ENCODE results near the gene ATOH8.

ATOH8 gene

DNA sequence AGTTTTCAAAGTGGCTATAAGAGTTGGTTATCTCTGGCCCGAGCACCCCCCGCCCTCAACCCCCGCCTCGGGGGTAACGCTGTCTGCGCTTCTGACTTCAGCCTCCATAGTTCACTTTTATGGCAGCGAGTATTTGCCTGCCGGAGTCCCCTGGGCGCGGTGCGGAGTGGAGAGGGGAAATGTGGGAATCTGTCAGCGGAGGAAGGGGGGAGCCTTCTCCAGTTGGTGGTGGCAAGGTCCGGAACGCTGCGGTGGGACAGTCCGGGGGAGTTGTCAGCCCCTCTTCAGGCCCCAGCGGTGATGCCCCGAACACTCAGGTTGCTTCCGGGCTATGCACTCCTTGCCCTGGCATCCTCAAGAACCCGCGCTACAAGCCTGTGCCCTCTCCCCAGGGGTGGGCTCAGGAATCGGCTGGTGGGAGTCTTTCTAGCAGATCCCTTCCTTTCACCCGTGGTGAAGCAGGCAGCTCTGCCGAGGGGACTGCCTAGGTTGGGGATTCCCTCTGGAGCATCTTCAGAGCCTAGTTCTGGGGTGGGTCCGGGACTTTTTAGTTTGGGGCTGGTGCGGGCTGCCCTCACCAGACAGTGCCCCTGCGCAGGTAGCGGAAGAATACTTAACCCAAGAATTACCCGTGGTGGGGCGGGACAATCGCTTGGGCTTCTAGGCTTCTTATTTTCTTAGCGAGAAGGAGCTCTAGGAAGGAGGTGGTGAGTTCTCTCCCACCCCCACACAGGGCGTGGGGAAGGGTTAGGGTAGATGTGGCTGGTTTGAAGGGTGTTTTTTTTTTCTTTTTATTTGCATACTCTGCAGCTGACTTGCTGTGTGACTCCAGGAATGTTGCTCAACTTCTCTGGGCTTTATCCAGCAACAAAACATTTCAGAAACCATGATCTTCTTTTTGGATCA, 1.6 kb downstream of the ATOH8 start:
- no peak for DNase-seq

DNA sequence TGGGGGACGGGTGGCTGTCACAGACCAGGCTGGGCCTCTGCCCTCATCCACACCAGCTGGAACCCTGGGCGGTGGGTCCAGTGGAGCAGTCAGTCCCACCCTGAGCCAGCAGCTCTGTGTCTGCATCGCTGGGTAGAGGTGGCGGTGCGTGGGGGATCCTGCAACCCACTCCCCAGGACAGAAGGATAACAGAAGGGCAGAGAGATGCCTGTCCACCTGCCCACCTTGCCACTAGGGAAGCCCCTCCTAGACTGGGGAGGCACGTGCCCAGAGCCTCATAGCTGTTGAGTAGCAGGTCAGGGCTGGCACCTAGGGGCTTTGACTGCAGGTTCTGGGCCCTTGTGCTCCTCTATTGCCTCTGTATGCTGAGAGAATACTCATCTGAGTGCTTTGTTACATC, 2.4 kb downstream of the ATOH8 start:
- no peak for DNase-seq

DNA sequence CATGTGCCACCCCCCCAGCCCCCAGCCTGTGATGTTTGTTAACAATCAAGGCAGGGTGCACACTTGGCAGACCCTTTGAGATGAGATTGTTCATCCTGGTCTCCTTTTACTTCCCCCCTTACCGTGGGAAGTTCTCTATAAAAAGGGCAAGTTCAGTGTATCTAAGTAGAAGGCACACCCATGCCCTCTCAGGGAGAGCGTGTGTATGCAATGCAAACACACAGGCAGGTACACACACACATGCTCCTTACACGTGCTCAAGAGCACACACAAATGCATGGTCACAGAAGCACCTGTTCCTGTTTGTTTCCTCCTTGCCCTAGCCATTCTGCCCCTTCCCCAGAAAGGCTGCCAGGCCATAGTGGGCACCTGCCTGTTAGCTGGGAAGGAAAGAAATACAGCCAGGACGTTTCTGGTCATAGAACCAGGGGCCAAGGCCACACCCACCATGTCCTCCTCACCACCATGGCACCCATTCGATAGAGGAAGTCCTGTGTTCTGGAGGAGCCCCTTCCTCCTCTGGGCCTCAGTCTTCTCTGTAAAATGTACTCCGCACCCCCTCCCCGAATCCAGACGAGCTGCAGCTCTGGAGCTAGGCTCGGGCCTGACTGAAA, 3.1 kb downstream of the ATOH8 start:
- no peak for DNase-seq

DNA sequence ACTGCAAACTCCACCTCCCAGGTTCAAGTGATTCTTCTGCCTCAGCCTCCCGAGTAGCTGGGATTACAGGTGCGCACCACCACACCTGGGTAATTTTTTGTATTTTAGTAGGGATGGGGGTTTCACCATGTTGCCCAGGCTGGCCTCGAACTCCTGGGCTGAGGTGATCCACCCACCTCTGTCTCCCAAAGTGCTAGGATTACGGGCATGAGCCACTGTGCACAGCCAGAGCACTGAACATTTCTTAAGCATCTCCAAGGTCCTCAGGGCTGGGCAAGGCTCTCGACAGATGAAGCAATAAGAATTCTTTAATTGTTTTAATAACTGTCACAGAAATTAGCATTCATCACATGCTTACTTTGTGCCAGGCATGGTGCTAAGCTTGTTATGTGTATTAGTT, 4.1 kb downstream of the ATOH8 start:
- DNase-seq: no peak

DNA sequence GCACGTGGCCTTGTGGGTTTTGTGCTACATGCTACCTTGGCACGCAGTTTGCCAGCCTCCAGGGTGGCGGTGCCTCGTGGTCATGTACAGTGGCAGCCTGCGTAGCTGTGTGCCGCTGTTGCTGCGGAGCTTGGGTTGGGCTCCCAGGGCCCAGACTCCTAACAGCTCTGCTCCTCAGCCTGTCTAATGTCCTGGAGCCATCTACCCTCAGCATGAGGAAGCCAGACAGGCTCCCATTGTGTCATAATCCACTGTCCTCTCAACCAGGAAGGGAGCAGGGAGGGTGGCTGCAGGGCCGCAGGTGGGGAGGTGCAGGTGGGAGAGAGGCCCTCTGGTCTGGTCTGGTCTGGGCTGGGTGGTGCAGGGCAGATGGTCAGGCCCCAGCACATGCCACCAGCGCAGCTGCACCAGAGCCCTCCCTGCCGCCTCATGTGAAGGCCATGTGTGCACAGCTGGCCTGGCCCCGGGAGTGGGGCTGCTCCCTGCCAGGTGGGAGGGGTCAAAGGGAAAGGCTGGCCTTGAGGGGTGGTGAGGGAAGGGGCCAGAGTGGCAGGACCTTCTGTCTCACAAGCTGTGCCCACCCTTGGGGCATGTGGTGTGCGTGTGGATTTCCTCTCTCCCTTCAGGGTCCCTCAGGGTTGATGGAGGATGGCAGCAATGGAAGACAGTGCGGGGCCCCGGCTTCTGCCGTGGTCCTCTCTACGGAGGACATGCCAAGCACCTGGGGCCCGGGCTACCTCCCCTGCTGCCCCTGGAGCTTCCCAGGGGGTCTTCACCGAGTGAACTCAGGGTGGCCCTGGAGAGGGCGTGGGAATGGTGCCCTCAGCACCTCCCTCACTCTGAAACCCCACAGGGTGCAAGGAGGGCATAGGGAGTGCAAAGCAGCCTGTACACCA, 4.8 kb downstream of the ATOH8 start:
- no peak for DNase-seq

DNA sequence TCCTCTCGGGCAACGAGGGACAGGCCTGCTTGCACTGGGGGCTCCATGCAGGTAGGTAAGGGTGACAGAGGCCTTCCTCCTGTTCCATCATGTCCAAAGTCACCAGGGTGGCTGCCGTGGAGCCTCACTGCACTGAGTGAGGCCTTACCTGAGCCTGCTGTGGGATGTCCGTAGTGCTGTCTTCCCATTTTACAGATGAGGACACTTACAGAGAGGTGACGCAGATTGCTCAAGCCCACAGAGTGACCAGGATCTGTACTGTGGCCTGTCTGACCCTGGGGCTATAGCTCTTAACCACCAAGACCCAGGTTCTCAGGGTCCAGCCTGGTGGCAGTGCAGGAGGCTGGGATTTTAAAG, 5.4 kb downstream of the ATOH8 start:
- DNase-seq: no peak

DNA sequence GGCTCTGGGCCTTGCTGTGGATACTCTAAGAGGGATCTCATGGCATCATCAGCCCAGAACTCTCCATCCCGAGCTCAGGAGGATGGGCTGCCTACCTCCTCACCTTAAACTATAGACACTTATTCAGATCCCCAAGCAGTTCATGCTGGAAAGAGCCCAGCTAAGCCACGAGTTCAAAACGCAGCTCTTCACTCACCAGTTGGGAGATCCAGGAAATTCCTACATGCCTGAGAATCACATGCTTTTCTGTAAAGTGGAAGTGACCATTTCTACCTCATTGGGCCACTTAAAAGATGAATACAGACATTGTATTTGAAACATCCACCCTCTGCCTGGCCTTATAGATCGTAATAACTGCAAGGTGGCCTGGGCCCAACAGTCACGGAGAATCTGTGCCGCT, 6.6 kb downstream of the ATOH8 start:
- no peak for DNase-seq

DNA sequence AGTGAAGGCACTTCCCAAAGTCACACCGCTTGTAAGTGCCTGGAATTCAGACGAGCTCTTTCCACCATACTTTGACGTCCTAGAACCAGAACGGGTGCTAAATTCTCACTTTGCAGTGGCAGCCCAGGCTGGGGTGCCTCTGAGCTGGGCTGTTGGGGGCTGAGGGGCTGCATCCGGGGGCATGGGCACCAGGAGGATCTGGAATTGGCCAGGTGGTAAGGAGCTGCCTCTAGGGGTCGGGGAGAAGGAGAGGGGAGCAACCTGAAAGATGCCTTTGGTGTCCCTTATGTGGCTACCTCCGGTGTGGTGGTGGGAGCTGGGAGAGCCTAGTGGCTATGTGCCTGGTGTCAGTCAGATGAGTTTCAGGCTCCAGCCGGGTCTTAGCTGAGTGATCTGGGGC, 7.1 kb downstream of the ATOH8 start:
- no peak for DNase-seq

DNA sequence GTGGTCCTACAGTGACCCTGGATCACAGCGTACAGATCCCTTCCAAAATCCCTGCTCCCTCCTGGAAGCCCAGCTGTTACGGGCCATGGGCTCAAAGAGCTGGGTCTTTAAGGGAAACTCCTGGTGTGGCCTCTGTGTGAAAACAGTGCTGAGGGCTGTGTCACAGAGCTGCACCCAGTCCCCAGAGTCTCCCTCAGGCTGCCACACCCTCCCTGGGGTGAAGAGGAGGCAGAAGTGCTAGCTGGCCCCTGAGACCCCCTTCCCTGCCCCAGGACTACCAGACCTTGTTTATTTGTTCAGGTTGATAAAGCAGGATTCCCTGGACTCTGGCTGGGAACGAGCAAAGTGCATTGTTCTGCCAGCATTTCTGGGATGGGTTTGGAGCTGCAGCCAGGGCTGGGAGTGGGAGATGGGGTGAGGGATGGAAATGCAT, 7.7 kb downstream of the ATOH8 start:
- DNase-seq: no peak

DNA sequence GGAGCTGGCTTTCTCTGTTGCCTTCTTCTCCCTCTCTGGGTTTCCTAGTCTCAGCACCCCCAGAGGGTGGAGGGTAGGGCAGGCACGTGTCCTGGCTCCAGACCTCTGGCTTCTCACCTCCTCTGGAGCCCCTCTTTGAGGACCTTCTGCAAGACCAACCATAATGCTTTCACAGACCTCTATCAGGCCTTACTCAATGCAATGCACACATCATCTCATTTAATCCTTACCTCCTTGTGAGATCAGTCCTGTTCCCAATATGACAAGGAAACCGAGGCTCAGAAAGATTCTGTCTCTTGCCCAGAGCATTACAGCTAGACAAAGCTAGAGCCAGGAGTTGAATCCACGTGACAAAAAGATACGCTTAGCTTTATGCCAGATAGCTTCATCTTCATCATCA, 8.2 kb downstream of the ATOH8 start:
- no peak for DNase-seq

DNA sequence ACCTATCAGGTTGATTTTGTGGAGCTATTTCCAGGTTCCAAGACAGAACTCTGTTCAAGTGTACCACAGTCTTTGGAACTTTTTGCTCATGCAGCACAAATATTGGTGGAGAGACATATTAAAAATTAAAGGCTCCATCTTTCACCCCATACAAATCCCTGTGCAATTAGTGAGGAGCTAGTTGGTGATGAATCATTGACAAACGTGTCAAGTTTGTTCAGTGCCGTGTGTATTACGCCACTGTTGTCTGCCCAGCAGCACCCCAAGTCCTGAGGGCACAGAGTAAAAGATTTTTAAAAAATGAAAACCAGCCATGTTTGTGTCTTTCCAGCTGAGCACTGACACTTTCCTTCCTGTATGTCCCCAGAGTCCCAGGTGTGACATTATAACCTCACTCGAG, 9.3 kb downstream of the ATOH8 start:
- no peak for DNase-seq

DNA sequence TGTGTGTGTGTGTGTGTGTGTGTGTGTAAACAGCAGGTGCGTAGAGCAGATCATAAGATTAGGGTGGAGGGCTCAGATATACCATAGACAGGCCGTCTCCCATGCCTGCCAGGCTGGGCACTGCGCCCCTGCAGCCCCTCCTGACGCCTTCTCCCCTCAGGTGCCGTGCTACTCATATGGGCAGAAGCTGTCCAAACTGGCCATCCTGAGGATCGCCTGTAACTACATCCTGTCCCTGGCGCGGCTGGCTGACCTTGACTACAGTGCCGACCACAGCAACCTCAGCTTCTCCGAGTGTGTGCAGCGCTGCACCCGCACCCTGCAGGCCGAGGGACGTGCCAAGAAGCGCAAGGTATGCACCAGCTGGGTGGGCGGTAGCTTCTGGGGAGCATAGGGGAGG, 10.0 kb downstream of the ATOH8 start:
- no peak for DNase-seq

DNA sequence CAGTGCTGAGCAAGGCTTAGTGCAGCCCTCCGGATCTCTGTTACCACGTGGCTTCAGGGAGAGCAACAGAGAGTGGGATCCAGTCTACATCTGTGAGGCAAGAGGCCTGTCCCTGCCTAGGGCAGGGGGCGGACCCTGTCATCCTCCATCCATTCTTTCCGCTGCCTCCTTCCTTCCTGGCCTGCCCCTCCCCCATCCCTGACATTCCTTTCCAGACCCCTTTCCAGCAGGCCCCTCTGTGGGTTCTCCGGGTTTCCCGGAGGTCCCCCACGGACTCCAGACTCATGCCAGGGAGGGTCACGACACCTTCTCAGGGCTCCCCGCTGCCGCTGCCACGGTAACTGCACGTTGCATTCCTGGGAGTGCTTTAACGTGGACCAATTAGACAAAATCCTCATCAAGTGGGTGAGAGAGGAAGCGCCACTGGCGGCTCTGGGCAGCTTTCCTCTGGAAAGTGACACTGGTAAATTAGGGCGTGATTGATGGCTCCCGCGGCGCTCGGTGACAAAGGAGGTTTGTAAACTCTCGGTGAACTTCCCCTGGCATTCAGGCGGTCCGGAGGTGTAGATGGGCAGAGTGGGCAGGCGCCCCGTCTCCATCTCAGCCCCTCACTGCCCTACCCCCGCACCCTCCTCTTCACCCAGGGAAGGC, 11.4 kb downstream of the ATOH8 start:
- DNase-seq: no peak

DNA sequence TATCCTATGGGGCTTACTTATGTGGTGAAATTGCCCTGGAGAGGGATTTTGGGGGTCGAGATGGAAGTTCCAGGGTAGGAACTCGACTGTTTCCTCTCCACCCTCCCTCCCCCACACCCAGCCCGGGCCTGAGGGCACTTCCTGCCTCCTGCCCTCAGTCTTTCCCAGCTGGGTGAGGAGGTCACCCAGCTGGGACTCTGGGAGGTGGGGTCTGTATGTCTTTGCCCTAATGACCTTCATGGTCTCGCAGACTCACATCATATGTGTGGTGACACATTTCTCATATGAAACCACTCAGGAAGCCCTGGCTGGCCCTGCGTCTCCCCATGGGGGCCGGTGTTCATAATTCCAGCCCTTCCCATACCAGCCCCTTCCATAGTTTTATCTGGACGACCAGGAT, 12.4 kb downstream of the ATOH8 start:
- no peak for DNase-seq

DNA sequence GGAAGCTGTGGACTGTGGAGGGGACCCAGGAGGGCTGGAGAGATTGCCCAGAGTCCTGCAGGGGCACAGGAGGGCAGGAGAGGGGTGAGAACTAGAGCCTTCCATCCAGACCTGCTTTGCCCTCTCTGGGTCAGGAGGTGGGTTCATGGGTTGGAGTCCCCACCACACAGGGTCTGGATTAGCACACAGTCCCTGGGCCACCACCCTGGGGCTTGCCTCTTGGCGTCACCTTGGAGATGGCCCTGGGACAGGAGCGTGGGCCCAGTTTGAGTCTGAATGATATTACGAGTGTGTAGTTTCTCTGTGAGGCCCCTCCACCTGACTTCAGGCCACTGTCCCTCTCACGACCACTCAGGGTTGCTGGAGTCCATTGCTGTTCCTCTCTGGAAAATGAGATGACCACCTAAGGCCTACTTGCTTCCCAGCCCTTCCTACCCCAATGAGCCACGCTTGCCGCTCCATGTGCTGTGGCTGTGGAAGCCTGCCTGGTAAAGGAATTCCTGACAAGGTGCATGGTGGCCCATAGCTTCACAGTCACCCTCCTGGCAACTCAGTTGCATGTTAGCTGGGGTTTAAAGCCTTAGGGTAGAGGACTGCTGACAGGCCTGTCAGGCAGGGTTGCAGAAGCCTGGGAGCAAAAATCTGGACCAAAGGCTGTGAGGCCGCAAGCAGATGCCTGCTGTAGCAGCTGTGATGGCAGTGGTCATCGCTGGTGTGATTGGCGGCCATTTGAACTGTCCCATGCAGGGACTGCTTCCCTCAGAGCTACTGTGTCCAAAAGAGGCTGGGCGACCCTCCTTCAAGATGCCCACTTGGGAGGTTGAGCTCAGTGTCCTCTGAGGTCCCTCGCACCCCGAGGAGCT, 14.2 kb downstream of the ATOH8 start:
- DNase-seq: no peak

DNA sequence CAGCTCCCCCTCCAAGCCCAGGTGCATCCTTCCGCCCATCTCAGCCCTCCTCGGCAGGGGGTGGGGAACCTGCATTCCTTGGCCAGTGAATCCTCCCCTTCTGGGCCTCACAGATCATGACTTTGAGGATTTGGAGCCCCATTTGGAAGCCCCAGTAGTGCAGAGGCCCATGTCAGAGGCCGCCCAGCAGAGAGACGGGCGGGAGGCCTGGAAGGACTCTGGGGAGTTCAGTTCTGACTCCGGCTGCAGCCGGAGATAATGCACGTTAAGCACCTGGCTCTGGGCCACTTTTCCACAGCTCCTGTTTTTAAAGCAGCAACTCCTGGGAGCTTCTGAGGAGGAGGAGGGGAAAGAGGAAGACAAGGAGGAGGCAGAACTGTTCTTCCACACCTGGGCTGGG, 14.9 kb downstream of the ATOH8 start:
- DNase-seq: no peak

DNA sequence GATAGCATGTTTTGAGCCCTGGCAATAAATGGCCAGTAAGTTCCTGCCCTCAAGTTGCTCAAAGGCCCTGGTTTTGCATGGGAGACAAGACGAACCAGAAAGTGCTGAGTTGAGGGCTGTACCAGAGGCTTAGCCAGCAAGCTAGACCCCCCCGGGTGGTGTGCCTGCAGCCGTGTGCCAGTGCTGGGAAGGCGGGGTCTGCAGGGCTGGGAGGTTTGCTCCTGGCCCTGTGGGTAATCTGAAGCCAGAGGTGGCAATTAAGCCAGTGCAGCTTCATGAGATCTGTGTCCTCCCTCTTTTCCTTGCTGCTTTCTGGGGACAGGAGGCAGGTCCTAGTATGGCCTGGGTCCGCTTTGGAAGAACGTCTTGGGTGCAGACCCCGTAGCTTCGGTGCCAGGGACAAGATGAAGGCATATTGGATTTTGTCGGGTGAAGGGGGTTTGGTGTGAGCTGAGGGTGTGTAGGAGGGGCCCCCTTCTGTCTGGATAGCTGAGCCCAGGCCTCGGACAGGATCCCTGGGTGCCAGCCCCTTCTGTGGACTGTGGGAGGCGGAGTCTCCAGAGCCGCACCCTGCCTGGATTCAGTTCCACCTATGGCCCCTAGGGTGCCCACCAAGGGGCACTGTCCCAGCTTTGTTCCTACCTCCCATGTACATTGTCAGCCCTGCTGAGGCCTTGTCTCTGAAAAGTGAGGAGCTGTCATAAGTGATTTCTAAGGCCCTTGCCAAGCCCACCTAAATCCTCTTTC, 15.6 kb downstream of the ATOH8 start:
- DNase-seq: no peak

DNA sequence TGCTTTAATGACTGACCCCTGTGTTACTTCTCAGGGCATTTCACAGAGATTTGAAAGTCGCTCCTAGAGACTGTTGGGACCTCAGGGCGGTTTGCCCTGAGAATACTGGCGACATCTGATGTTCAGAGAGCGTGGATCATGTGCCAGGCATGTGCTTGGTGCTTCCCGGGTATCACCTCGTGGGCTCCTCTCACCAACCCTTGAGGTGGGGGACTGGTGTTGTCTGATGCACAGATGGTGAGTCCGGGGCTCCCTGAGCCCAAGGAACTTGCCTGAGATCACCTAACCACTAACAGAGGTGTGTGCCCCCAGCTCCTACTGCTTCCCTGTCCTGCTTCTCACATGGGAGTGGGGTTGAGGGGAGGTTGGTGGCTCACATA, 16.2 kb downstream of the ATOH8 start:
- no peak for DNase-seq

DNA sequence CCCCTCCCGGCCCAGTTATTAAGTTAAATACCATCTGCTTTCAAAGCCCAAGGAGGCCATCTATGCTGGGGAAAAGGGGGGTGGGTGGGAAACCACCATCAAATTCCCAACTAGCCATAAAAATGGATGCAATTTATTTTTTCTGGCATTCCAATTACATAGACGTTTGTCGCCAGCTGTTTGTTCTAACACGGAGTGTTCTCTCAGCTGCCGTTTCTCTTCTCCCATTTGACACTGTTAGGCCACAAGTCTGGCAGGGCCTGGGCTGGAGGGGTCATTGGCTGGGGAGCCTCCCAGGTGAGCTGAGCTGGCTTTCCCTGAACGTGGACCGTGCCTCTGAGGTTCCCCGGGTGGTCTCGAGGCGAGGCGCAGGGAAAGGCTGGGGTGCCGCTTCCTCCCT, 16.6 kb downstream of the ATOH8 start:
- DNase-seq: no peak

DNA sequence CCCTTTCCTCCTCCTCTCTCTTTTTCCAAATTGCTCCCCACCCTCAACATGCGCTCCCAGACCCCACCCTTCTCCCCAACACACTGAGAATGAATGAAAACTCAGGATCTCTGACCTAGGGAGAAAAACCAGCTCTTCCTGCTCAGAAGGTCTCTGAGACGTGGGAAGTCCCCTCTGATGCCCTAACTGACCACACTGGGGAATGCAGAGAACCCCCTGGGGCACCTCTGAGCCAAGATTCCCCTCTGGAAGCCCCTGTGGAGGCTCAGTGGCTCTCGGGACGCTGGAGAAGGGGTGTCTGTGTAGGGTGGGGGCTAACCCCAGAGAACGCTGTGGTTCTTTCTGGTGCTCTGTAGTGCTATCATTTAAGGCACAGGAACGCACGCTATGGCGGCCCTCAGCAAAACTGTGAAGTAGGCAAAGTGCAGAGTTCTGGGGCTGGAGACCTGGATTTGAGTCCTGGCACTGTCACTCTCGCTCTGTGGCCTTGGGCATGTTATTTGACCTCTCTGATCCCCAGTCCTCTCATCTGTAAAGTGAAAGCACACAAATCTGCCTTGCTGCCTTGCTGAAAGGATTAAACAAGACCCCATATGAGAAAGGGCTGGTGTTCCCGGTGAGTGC, 17.1 kb downstream of the ATOH8 start:
- no peak for DNase-seq

DNA sequence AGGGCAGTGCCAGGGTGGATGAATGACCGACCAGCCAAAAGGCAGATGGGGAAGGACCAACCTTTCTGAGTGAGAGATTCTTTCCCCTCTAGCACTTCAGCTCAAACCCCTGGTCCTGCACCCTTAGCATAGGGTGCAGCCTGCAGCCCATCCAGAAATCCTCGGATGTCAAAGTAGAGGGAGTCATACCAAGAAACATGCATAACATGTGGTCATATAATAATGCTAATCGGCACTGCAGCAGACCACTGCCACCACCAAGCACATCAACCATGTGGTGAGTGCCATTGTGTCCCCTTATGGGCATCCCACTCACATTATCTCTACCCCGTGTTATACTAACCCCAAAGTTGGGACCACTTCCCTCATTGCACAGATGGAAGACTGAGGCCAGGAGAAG, 17.7 kb downstream of the ATOH8 start:
- no peak for DNase-seq
